GM12801 (cell line): ENCODE data around the gene LUM.

Experiments used
- CTCF ChIP-seq: IDR thresholded peaks from one replicate; pipeline ENCODE4 v1.5.1; 2011; ENCODE audit warnings: control low read depth; ENCODE audit not compliant: insufficient read length; ENCODE audit errors: extremely low read depth

The LUM gene

GRCh38 chr12:91100906-91101305 is 10.4 kb downstream of the LUM start:
- no peak for TF ChIP-seq CTCF

- no peak for TF ChIP-seq CTCF
Measured at GRCh38 chr12:91099836-91100235, 11.5 kb downstream of the LUM start.

DNA sequence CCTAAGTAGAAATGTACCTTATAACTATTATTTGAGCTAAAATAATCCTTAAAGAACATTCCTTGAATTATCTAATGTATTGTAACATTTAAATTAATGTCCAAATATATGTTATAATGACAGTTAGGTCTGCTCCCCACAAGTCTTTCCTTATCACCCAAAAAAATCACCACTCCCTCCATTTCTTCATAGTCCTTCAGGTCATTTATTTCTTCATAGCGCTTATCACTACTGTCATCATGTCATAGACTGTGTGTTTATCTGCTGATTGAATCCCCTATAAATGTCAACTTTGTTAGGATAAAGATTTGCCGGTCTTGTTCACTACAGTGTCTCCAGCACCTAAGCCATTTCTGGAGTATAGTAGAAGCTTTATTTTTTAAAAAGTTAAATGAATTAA is 12.0 kb downstream of the LUM start:
- TF ChIP-seq CTCF: no peak

- TF ChIP-seq CTCF: no peak
Measured at GRCh38 chr12:91098941-91099340, 12.4 kb downstream of the LUM start.

DNA sequence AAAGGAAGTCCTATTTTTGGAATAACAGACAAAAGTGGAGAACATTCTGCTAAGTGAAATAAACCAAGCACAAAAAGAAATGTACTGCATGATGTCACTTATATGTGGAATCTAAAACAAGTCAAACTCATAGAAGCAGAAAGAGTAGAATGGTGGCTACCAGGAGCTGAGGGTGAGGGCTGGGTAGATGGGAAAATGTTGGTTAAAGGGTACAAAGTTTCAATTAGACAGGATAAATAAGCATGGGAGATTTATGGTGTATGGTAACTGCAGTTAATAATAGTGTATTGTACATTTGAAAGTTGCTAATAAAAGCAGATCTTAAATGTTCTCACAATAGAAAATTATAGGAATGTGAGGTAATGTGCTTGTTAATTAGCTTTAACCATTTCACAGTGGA is 12.8 kb downstream of the LUM start:
- TF ChIP-seq CTCF: no peak

DNA sequence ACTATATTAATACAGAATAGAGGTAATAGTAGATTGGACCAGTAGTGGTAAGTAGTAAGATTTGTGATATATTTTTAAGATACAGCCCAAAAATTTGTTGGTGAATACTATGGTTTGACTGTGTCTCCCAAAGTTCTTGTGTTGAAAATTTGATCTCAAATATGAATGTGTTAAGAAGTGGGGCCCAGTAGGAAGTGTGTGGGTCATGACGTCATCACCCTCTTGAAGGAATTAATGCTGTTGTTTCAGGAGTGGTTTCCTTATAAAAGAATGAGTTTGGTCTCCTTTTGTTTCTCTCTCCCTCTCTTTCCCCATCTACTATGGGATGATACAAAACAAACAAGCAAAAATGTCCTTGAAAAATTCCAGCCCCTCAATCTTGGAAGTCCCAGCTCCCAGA is 16.3 kb downstream of the LUM start:
- no peak for TF ChIP-seq CTCF

GRCh38 chr12:91094032-91094662 is 17.1 kb downstream of the LUM start:
- TF ChIP-seq CTCF: no peak
